Measurements from ENCODE around the gene SEMA6B.

DNA sequence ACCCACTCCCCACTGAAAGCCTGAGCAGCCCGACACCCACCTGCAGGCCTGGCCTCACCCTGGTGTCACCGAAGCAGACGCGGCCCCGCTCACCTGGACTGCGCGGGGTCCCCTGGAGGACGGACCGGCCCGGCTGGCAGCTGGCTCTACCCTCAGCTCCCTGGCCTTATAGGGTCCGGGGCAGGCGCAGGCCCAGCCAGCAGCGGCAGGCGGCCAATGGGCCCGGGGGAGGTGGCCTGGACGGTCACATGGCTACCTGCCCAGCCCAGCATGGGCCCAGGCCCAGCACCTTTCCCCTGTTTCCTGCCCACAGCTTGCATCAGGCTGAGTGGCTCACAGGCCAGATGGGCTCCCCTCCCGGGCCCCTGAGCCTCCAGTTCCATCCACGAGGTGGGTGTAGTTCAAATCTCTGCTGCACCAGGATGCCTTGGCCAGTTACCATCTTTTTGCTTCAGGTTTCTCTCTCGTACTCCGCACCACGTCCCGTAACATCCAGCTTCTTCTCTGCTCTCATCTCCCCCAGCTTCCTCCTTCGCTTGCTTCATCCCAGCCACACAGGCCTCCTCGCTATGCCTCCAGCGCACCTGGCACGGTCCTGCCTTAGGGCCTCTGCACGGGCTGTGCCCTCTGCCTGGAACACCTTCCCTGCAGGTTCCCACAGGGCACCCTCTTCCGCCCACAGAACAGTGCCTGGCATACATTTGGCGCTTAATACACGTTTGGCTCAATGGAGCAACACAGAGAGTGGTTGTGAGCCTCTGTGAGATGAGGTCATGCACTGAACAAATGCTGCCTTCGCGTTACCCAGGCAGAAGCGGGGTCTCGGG lies 40.9 kb downstream of the SEMA6B start, which contains the start of gene PLIN4:
- TF ChIP-seq, protein P1, sequence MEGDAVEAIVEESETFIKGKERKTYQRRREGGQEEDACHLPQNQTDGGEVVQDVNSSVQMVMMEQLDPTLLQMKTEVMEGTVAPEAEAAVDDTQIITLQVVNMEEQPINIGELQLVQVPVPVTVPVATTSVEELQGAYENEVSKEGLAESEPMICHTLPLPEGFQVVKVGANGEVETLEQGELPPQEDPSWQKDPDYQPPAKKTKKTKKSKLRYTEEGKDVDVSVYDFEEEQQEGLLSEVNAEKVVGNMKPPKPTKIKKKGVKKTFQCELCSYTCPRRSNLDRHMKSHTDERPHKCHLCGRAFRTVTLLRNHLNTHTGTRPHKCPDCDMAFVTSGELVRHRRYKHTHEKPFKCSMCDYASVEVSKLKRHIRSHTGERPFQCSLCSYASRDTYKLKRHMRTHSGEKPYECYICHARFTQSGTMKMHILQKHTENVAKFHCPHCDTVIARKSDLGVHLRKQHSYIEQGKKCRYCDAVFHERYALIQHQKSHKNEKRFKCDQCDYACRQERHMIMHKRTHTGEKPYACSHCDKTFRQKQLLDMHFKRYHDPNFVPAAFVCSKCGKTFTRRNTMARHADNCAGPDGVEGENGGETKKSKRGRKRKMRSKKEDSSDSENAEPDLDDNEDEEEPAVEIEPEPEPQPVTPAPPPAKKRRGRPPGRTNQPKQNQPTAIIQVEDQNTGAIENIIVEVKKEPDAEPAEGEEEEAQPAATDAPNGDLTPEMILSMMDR (IDR thresholded peaks at IDR 0.05) = no peak
- no peak for TF ChIP-seq POLR2A (IDR thresholded peaks at IDR 0.05)
